HG03064 (cell line): ENCODE results near the gene PAM.
"Not testable (repeated sequence)": the region's sequence is repeated elsewhere in the genome, so short reads cannot be mapped to it uniquely, and the experiment has no call there.

Source experiments
- ATAC-seq: cut with Tn5 transposase; IDR thresholded peaks from one replicate; pipeline ENCODE4 v1.9.1; 2021; ENCODE audit warnings: low read depth; ENCODE audit not compliant: unreplicated experiment

Gene PAM

DNA sequence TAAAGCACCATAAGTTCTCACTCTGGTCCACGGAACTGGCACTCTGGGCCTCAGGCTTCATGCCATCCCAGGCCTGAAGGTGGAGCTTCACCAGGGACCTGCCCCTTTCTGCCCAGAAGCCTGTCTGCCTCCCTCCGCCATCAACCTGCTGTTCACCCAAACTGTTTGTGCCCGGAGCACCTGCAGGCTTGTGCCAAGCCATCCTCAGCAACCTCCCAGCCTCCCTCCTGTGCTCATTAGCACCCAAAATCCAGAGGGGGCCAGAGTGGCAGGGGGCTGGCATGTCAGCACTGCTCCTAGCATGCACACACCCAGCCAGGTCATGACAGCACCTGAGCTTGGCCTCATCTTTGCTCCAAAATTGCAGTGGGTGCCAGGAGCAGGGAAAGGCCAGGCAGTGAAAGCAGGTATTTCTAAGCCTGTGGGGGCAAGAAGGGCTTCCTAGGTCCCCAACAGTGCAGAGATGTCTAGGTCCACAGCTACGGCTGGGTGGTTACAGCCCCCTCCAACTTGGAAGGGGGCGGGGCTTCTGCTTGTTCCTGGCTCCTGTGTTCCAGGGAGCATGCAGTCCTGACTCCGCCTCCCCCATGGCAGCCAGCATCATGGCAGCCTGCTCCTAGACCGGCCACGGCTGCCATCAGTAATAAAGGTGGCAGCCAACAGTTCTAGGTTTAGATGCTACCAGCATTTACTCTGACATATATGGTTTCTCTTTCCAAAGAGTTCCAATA is 279.7 kb downstream of the PAM start:
- ATAC-seq = no peak

- ATAC-seq = no peak
Observed at GRCh38 chr5:103035701-103036100, 280.6 kb downstream of the PAM start.

DNA sequence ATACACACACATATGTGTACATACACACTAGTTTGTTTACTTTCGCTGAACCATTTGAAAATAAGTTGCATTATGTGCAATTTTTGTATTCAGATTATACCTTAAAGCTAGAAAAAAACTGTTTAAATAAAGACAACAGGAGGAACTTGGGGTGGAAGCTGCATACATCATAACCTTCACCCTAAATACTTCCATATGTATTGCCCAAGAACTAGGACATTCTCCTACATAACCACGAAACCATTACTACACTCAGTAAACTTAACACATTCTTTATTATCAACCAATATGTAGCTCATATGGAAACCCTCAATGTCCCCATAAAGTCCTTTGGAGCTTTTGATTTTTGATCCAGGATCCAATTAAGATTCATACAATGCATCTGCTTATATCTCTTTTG is 281.5 kb downstream of the PAM start:
- no peak for ATAC-seq

GRCh38 chr5:103037673-103038455 is 282.8 kb downstream of the PAM start:
- no peak for ATAC-seq

DNA sequence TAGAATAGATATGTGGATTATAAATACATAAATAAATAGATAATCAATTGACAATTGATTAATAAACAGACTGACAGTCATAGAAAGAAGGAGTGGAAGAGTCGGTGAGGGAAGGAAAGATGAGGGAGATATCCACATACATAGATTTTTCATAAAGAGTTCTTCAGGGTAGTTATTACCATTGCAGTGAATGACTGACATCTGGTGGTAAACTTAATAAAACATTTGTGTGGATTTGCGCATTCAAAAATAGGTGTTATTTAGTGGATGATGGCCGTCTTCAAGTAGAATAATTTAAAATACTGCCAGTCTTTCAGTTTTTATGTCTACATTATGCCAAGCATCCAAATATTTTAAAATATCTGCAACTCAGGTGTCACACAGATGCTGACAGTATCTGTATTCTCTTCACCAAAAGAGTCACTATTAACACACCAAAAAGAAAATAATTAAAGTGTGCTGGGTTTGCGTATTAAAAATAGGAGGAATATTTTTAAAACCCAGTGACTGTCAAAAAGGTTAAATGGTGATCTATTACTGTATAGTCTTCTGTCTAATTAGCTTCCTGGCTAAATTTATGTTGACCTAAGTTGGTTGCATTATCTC is 286.1 kb downstream of the PAM start:
- ATAC-seq = no peak

DNA sequence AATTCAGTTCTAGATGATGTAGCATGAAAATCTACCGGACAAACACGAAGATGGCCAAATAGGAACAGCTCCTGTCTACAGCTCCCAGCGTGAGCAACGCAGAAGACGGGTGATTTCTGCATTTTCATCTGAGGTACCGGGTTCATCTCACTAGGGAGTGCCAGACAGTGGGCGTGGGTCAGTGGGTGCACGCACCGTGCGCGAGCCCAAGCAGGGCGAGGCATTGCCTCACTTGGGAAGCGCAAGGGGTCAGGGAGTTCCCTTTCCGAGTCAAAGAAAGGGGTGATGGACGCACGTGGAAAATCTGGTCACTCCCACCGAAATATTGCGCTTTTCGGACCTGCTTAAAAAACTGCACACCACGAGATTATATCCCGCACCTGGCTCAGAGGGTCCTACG is 291.6 kb downstream of the PAM start:
- ATAC-seq = not testable (repeated sequence)

DNA sequence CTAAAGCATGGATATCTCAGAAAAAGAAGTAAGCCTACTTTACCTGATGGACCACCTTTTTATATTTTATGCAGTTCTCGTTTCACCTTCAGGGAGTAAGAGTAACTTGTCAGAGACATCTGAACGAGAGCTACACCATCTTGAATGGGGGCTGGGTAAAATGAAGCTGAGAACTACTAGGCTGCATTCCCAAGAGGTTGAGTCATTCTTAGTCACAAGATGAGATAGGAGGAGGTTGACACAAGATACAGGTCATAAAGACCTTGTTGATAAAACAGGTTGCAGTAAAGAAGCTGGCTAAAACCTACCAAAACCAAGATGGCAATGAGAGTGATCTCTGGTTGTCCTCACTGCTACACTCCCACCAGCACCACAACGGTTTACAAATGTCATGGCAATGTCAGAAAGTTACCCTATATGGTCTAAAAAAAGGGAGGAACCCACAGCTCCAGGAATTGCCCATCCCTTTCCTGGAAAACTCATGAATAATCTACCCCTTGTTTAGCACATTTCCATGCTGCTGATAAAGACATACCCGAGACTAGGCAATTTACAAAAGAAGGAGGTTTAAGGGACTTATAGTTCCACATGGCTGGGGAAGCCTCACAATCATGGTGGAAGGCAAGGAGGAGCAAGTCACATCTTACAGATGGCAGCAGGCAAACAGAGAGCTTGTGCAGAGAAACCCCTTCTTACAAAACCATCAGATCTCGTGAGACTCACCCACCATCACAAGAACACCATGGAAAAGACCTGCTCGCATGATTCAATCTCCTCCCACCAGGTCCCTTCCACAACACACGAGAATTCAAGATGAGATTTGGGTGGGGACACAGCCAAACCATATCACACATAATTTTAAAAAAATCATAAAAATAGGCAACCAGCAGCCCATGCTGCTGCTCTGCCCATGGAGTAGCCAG is 302.4 kb downstream of the PAM start:
- ATAC-seq = no peak

- no peak for ATAC-seq
Observed at GRCh38 chr5:103059525-103059924, 304.4 kb downstream of the PAM start.

DNA sequence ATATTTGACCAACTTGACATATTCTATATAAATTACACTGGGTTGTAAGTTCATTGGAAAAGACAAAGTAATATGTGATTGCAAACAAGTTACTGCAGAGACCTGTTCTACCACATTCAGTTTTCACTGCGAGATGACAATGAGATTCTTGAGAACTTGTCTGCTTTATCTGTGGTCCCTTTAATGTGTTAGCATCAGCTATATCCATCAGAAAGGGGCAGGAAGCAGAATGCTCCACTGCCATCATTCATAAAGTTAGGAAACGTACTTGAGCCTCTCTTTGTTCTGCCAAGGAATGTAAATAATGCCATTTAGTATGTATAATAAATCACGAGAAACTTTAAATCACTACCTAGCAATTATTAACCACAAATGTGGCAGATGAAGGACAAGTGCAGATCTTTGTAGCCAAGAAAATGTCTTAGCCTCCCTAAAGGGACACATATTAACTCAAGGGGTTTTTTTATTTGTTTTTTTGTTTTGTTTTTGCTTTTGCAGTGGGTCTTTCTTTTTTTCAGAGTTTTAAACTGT is 305.4 kb downstream of the PAM start:
- no peak for ATAC-seq

- ATAC-seq = no peak
Observed at GRCh38 chr5:103066326-103066725, 311.2 kb downstream of the PAM start.

DNA sequence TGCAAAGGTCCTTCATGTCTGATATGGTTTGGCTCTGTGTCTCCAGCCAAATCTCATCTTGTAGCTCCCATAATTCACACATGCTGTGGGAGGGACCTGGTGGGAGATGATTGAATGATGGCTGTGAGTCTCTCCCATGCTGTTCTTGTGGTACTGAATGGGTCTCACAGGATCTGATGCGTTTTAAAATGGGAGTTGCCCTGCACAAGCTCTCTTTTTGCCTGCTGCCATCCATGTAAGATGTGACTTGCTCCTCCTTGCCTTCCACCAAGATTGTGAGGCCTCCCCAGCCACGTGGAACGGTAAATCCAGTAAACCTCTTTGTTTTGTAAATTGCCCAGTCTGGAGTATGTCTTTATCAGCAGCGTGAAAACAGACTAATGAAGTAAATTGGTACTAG is 318.4 kb downstream of the PAM start:
- not testable (repeated sequence) for ATAC-seq

GRCh38 chr5:103075442-103075841 is 320.3 kb downstream of the PAM start:
- no peak for ATAC-seq
